Hippocampal formation (tissue), 2 donors: ENCODE measurements around the gene COL4A1.

ENCODE experiments used
- DNase-seq, 2 donors: peaks; one replicate each; lab custom pipeline; 2025; lab: John Stamatoyannopoulos, UW

COL4A1 gene

DNA sequence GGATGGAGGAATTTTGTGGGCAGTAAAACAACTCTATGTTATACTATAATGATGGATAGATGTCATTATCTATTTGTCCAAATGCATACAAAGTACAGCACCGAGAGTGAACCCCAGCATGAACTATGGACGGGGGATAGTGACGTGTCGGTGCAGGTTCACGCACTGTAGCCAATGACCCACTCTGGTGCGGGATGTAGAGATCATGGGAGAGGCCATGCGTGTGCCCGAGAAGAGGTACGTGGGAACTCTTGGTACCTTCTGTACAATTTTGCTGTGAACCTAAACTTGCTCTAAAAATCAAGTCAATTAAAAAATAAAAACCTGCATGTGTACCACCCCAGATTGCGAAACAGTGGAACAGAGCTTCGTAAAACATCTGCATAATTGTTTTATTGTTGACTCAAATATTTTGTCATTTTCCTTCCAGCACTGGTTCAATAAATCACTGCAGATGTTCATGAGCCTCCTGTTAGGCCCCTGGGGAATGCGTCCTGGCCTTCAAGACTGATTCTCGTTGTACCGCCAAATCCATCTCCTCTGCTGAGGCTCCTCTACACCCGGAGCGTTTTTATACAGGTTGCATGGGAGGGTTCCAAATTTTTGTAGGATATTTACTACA, 30.9 kb downstream of the COL4A1 start:
- DNase-seq: no peak

DNA sequence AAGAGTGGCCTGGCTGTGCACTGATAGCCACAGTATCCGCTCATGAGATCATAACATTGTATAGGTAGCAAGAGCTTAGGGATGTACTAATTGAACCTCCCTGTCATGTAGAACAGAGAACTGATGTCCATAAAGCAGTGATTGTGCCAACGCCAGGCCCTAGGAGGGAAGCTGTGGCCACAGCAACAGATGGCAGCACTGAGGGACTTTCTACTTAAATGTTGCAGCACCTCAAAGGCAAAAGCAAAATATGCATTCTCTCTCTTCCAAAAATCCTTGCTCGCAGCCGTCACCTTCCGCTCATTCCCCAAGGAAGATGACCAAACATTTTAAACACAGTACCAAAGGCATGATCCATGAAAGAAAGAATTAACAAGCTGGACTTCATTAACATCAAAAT, 32.3 kb downstream of the COL4A1 start:
- no peak for DNase-seq

DNA sequence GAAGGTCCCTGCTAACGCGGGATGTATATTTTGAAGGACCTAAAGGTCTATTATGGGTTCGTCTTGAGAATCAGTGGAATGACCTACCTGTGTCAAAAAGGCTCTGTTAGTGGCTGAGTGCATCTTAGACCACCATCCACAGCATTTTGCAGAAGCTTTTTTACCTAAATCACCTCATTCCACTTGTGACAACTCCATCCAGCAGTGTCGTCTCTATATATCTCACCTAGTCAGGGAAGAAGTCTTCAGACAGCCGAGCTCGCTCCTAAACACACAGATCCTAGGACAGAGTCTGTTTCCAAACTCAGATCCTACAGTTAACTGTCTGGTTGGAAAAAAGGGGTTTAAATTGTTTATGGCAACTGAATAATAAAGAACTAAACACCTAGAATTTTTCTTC, 33.7 kb downstream of the COL4A1 start:
- DNase-seq: no peak

DNA sequence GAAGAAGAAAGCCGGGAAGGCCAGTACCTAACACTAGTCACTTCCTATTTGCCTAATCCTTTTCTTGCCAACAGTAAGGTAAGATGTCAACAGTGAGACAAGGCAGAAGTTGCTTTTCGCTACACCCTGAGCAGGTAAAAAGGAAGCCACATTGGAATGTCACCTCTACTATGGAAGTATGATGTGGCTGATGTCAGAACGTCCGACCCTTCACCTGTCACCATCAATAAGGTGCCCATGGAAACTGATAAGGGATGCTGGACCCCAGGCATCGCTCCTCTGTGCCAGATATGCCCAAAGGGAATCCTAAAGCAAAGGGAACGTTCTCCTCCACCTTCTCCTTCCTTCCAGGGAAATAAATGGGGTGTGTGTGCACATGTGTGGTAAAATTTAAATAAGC, 34.3 kb downstream of the COL4A1 start:
- no peak for DNase-seq

DNA sequence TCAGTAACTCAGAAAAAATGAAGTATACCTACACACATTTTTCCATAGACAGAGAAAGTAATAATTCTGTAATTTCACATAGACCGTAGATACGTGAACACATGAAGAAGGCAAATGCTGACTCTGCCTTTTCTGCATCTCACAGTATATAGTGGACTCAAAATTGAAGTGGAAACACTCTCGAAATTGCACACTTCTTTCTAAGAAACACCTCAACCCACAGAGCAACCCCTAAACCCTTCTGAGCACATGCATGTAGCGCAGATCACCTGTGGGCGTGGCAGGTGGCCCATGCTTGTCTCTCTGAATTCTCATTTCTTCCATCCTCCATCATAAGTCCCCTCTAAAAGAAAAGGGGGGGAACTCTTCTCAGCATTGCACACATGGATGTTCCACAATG, 34.7 kb downstream of the COL4A1 start:
- DNase-seq: no peak

DNA sequence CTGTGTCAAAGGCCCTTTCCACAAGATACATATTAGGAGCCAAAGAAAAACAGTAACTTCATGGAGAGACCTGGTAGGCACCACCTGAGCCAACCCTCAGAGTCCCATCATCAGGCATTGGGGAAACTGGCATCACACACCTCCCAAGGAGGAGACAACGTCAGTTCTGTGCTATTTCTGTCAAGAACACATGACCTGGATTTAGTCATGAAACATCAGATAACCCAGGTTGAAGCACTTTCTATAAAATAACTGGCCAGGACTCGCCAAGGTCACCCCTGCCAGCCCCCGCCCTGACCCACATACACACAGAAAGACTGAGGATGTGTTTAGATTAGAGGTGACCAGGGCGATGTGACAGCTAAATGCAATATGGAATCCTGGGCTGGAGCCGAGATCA, 35.6 kb downstream of the COL4A1 start:
- no peak for DNase-seq

DNA sequence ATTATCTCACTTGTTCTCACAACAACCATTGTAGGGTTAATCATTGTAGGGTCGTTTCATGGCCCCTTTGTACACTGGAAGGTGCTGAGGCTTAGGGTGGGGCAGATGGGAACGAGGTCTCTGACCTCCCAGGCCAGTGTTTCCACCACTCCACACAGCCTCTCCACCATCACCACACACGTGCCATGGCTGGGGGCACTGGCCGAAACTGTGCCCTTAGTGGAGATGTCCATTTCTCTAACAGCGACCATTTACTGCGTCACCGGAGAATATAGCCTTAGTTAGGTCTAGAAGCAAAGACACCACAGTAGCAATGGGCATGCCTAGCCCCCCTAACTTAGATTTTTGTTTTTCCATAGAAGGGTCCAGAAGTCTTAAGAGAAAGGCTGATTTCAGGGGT, 36.5 kb downstream of the COL4A1 start:
- DNase-seq: no peak

DNA sequence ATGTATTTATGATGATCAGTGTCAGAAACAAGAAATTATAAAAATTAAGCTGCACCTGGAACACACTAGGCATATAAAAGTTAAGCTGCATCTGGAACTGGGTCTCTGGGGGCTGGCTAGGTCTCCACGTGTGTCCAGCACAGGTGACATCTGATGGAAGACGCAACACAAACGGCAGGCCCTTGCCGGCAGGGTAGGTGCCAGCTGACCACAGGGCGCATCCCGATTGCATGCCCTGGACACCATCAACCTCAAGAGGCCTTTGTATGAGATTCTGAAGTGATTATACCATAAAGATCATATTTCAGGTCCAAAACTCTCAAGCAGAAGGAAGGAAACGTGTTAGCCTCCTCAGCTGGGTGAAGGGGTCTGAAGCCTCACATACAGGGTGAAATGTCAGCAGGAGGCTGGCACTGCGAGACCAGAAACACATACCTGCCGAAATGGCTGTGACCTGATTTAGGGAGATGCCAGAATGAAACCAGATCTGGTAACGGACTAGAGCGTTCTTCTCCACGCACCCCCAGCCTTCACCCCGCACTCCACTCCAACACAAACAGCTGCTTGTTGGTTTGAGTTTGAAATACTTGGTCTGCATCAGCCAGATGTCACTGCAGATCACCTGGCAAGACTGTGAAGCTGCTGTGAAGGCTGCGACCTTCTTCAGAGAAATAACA, 37.3 kb downstream of the COL4A1 start:
- no peak for DNase-seq

DNA sequence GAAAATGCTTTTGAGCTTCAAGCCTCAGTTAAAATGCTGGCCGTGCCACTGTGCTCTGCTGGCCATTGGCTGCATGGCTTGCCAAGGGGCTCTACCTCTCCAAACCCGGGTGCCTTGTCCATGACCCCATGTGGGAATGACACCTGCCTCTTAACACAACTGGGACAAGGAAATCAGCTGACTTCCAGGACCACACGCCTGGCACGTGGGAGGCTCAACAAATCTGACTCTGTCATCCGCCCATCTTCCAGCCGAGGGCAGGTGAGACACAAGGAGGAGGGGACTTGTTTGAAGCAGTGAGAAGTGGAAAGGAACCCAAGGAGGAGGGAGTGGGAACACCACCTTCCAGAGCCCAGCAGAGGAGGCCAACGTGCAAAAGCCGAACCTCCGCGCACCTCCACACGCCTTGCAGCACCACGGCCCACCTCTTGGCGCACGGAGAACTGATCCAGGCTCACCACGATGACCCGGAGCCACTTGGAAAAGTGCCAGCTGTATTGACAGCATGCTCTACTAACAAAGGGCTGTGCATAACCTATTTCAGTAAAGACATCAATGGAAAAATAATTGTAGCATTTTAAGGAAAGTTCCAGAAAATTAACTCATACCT, 38.3 kb downstream of the COL4A1 start:
- no peak for DNase-seq

DNA sequence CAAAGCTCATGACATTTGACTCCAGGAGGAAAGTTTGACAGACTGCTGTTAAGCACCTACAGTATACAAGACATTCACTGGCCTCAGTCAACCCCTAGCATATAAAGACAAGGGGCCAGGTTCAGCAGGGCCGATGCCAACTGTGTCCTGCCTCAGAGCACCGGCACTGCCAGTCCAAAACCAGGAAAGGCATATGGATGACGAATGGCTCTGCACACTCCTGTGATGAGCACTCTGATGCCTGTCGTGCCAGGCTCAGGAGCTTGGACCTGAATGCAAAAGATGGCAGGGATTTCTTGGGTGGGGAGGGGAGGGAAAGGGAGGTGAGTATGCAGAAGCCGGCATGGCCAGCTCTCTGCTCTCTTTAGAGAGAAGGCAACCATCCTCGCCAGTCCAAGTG, 38.9 kb downstream of the COL4A1 start:
- no peak for DNase-seq

DNA sequence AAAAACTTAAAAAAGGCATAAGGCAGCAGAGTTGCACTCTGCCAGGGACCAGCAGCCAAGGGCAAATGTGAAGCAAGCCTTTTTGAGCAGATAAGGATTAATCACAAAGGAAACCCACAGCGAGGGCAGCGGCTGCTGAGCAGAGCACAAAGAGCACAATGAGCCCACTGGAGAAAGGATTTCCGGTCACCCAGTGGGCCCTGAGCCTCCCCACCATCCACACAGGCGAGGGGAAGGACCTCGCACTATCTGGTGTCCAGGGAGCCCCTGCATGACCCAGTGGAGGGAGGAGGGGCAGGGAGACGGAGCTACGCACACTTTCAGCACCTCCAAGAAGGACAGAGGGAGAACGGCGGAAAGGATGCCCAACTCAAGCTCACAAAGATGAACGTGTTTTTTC, 40.0 kb downstream of the COL4A1 start:
- no peak for DNase-seq

DNA sequence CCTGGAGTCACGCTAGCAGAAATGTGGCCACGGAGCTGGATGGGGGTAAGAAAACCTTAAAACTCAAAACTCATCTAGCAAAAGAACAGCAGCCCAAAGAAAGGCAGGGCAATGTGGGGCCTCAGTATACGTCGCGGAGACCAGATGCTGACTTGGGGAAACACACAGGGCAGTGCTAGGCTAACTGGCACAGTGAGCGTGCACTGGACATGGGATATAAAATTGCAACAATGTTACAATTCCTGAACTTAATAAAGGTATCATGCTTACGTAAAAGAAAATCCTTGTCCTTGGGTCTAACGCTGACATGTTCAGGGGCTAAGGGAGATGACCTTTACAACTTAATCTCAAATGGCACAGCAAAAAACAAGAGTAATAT, 40.5 kb downstream of the COL4A1 start:
- DNase-seq: no peak

DNA sequence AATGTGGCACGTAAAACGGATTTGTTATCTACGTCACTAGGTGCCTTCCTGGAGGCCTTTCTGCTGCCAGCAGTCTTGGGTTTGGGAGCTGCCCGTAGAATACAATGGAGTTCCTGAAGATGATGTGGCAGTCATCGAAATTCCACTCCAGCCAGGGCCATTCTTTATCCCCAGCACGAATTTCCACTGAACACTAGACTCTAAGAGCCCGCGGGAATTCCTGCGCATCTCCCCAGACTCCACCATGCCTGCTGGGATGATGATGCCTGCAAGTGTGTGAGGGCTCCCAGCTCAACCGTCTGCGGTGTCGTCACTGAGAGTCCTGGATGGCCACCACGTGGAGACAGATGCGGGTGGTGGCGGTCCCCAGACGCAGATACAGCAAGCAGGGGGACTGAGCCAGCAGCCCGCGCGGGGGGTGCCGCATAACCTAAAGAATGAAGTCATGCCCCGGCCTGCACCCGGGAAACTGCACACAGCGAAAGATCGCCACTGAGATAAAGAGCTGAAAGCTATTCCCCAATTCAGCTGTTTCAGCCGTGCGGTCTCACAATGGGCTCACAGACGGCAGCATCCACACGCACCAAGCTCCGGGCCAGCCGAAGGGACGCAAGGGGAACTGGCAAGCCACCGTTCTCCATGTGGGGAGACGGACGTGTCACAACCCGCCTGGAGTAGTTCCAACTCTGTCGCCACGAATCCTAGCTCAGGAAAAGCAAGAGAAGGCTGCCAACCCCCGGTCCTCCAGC, 41.1 kb downstream of the COL4A1 start:
- no peak for DNase-seq

DNA sequence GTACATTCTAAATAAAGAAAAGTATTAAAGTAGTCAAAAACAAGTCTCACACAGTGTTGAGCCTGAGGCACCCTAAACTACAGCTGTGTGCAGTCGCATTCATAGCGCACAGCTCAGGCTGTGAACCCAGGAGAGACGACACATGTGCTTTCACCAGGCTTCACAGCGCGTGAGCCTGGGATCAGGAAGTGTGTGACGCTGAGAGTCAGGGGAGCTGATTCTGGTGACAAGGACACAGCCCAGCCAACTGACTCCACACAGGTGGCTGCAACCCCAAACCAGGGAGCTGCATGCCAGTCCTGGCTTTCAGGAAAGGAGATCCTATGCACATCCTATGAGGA, 41.6 kb downstream of the COL4A1 start:
- no peak for DNase-seq

DNA sequence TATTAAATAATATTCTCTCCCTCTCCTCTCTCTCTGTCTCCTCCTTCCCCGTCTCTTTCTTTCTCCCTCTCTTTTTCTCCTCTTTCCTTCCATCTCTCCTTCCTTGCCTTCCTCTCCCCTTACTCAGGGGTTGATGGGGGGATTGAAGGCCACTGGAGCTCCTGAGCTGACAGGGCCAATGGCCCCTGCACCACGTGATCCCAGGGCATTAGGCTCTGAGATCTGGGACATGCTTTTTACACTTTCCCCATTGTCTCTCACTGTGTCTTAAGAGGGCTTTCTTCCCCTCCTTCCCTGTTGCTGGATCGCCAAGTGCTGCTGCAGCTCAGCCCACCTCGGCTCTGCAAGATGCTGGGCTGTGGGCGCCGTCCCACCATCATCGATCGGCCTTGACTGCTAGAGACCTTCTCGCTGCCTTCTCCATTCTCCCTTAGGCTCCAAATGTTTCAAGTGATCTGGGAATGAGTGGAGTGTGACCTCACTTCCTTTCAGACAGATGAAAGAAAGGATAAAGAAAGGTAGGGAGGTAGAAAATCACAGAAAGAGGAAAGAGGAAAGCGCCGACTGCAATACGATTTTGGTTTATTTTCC, 42.2 kb downstream of the COL4A1 start:
- DNase-seq: no peak

DNA sequence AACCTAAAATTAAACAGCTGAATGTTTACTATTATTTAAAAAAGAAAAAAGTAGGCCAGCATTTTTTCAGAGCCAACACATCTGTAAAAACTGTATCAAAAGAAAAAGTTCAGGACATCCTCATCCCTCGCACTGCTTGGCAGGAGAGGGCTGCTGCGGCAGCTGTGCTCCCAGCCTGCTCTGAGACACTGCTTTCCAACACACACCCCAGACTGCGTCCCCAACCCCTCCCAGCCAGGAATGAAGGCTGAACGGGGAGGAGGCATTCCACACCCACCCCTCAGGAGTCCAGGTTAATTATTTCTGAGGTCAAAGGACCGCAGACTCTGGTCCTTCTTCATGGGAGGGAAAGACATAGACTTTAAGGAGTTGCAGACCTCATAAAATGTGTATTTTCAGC, 43.1 kb downstream of the COL4A1 start:
- DNase-seq: no peak

DNA sequence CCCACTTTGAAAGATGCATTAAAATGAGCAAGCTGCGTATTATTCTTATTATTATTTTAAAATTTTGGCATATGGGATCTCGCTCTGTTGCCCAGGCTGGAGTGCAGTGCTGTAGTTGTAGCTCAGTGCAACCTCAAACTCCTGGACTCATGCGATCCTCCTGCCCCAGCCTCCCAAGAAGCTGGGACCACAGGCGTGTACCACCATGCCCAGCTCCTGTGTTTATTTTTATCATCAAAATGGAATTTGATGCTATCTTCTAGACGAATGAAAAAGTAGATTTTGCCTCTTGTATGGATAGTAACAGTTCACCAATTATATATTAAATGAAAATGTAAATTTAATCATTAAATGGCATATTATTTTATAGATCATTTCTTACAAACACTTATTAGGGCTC, 43.6 kb downstream of the COL4A1 start:
- no peak for DNase-seq

DNA sequence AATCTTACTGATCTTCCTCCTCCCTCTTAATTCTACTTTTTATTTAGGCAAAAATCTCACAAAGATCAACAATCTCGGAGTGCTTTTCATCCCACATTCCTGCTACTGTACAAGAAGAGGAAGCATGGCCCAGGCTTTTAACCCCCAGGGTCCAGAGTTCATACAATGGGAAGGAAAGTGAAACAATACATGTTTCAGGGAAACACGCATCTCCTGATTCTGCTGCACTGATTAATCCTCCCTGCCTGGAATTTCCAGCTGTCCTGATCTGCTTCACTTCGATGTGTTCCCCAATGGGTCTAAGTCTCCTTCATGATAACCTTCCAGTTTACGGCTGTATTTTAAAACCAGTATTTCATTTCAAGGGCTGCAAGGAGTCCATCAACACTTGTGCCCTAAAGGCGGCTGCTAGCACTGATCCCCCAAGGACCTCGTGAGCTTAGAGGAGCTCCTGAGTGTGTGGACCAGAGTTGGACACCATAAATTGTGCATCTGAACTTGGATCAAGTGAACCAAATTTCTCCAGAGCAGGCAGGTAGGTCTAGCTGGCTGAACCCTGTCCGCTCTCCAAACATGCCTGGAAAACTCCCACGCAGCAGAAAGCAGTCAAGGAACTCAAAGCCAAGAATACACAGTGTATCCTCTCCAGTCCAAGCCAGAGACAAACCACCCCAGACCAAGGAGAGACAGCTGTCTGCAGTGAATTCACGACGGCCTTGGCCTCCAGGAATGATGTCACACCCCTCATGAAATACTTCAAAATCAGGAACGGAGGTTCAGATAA, 44.3 kb downstream of the COL4A1 start:
- DNase-seq: no peak

DNA sequence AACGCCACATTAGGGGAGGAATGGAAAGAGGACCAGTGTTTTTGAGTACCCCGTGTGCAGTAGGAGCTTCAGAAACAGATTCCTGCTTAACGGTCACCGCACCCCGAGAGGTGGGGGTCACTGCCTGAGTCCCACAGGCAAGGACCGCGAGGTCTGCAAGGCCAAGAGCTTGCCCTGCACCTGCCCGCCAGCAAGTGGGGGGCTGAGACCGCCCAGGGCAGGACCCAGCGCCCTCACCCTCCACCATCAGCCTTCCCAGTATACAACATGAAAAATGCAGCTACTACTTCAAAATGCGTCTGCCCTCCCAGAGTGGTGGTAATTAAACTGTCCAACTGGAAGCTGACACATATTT, 44.9 kb downstream of the COL4A1 start:
- DNase-seq: no peak

DNA sequence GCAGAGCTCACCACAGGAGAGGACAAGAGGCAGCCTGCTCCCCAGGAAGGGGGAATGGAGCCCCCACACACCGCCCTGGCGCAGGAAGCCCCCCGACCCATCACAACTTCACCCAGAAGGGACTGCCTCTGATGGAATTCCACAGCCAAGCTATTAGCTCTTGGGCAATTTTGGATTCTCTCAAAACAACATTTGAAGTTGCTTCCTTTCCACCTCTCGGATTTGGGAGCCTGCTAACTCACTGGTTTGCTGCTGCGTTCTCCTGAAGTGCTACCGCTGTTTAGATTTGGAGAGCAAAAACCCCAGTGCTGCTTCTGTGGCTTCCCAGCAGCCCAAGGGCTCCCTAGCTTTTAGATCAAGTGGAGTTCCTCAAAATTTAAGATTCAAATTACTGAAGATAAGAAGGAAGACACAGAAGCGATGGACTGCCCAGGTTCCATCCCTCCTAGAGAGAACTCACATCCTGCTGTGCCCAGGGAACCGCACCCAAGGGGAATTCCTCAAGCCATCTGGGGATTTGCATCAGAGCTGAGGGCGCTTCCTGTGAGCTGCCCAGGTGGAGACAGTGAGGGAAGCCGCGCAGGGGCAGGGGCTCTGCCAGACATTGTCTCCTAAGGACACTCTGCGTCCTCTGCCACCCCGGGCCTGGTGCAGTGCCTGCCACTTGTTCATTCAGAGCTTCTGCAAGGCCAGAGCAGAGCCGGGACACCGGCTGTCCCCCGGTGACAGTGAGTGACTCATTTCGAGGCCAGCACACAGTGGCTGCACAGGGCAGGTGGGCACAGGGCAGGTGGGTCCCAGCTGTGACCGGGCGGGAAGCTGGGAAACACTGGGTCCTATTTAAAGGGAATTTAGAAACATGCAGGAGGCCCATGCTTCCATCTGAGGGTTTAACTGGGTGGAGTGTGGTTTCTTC, 45.5 kb downstream of the COL4A1 start:
- DNase-seq: no peak

DNA sequence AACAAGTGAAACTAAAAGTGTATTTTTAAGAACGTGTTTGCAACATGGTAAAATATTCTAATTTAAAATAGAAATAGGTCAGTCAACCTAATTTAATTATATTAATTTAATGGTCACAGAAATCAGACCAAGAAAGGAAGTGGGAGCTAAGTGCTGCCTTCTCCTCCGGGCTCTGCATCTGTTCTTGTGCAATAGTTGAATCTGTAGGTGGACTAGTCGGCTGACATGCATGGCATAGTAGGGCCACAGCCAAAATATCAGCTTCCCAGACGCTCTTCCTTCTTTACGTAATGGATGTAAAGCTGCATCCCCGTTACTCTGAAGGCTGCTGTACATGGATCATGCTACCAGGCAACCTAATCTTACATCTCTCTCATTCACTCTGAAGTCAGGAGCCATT, 47.3 kb downstream of the COL4A1 start:
- DNase-seq: no peak
